Subcutaneous abdominal adipose tissue (tissue), 5 donors: ENCODE measurements around the gene ZPR1.

Experiments used
- H3K27ac ChIP-seq: one replicate; pipeline ENCODE4 v1.7.0; 2013; ENCODE audit warnings: low read depth, mild to moderate bottlenecking, inconsistent platforms, low read length, moderate library complexity
- H3K27me3 ChIP-seq, 5 donors: one replicate each; pipeline ENCODE4 v1.7.0; 2013; ENCODE audit warnings: low read length in 5 of 5, inconsistent platforms in 1 of 5; ENCODE audit not compliant: control insufficient read depth in 5 of 5, insufficient read depth in 4 of 5
- H3K36me3 ChIP-seq, 5 donors: one replicate each; pipeline ENCODE4 v1.7.0; 2013; ENCODE audit warnings: low read length in 5 of 5; ENCODE audit not compliant: control insufficient read depth in 5 of 5, insufficient read depth in 5 of 5
- H3K4me1 ChIP-seq, 5 donors: one replicate each; pipeline ENCODE4 v1.7.0; 2013; ENCODE audit warnings: low read length in 5 of 5, mild to moderate bottlenecking in 3 of 5, moderate library complexity in 1 of 5; ENCODE audit not compliant: control insufficient read depth in 5 of 5, insufficient read depth in 5 of 5
- H3K4me3 ChIP-seq, 5 donors: one replicate each; pipeline ENCODE4 v1.7.0; 2013; ENCODE audit warnings: low read length in 5 of 5, low read depth in 1 of 5
- H3K9ac ChIP-seq, 5 donors: one replicate each; pipeline ENCODE4 v1.7.0; 2013; ENCODE audit warnings: low read length in 5 of 5, mild to moderate bottlenecking in 4 of 5, moderate library complexity in 3 of 5
- H3K9me3 ChIP-seq, 5 donors: one replicate each; pipeline ENCODE4 v1.7.0; 2013; ENCODE audit warnings: low read length in 5 of 5; ENCODE audit not compliant: control insufficient read depth in 5 of 5
- donor health status: healthy.
- donor health status: healthy.
- donor health status: healthy.
- donor health status: healthy.
- donor health status: healthy.

The ZPR1 gene

GRCh38 chr11:116831790-116832349 lies 44.0 kb upstream of the ZPR1 start:
- H3K9ac ChIP-seq: no peak overlapping the region

GRCh38 chr11:116830184-116830912 lies 42.5 kb upstream of the ZPR1 start:
- H3K4me1 ChIP-seq: peaks cover 2 to 17% (median 16%) of the 10 kb centered on the region in 5 donors
- no peak overlapping the region for H3K27ac ChIP-seq
- H3K9me3 ChIP-seq: no peaks in the 10 kb centered on the region

More at GRCh38 chr11:116831790-116832349, 44.0 kb upstream of the ZPR1 start:
- Histone ChIP-seq H3K4me3 (no peak overlapping the region), H3K9me3 (no peaks in the 10 kb centered on the region), H3K36me3 (no peaks in the 10 kb centered on the region), H3K27me3 (no peaks in the 10 kb centered on the region), H3K27ac (no peak overlapping the region), H3K4me1 (peaks cover 2 to 30% (median 28%) of the 10 kb centered on the region in 5 donors)

GRCh38 chr11:116829525-116830183 lies 41.8 kb upstream of the ZPR1 start, which contains the start of gene APOC3:
TSS of gene APOC3 (plus strand) at chr11:116829907. CDS start at chr11:116830583, 676 bp downstream.
- Histone ChIP-seq H3K36me3 (no peaks in the 10 kb centered on the region), H3K4me3 (no peak within 1 kb of the TSS), H3K27ac (no peak within 1 kb of the TSS), H3K9me3 (no peaks in the 10 kb centered on the region), H3K27me3 (no peaks in the 10 kb centered on the region), H3K9ac (no peak within 1 kb of the TSS), H3K4me1 (peaks cover under 1 to 10% (median 9%) of the 10 kb centered on the region in 5 donors)

More at GRCh38 chr11:116830184-116830912, 42.5 kb upstream of the ZPR1 start:
- no peak overlapping the region for H3K9ac ChIP-seq
- H3K27me3 ChIP-seq: no peaks in the 10 kb centered on the region
- no peaks in the 10 kb centered on the region for H3K36me3 ChIP-seq
- no peak overlapping the region for H3K4me3 ChIP-seq

GRCh38 chr11:116828632-116829524 lies 41.1 kb upstream of the ZPR1 start:
- Histone ChIP-seq H3K4me3 (no peak overlapping the region), H3K9me3 (no peaks in the 10 kb centered on the region), H3K4me1 (peaks cover 0 to 10% (median 8%) of the 10 kb centered on the region in 5 donors), H3K27me3 (no peaks in the 10 kb centered on the region), H3K9ac (no peak overlapping the region), H3K27ac (no peak overlapping the region), H3K36me3 (no peaks in the 10 kb centered on the region)

GRCh38 chr11:116827461-116827860 lies 39.6 kb upstream of the ZPR1 start:
- Histone ChIP-seq H3K4me3 (no peak overlapping the region), H3K27ac (no peak overlapping the region), H3K27me3 (no peaks in the 10 kb centered on the region), H3K9ac (no peak overlapping the region), H3K36me3 (no peaks in the 10 kb centered on the region), H3K9me3 (no peaks in the 10 kb centered on the region), H3K4me1 (peaks cover 0 to 10% (median 8%) of the 10 kb centered on the region in 5 donors)

GRCh38 chr11:116826751-116827431 lies 39.1 kb upstream of the ZPR1 start:
- no peak overlapping the region for H3K4me3 ChIP-seq
- H3K36me3 ChIP-seq: no peaks in the 10 kb centered on the region
- H3K9me3 ChIP-seq: no peaks in the 10 kb centered on the region
- H3K27ac ChIP-seq: no peak overlapping the region
- H3K27me3 ChIP-seq: no peaks in the 10 kb centered on the region
- peaks cover 0 to 10% (median 8%) of the 10 kb centered on the region in 5 donors for H3K4me1 ChIP-seq
- no peak overlapping the region for H3K9ac ChIP-seq

- Histone ChIP-seq H3K36me3 (no peaks in the 10 kb centered on the region), H3K9ac (no peak overlapping the region), H3K27me3 (no peaks in the 10 kb centered on the region), H3K9me3 (no peaks in the 10 kb centered on the region), H3K27ac (no peak overlapping the region), H3K4me1 (peaks cover 0 to 10% (median 8%) of the 10 kb centered on the region in 5 donors), H3K4me3 (no peak overlapping the region)
These were observed 38.3 kb upstream of the ZPR1 start for GRCh38 chr11:116825854-116826750.

GRCh38 chr11:116825434-116825833 lies 37.6 kb upstream of the ZPR1 start:
- H3K27ac ChIP-seq: no peak overlapping the region

More at GRCh38 chr11:116825434-116825833, 37.6 kb upstream of the ZPR1 start:
- peaks cover 0 to 10% (median 8%) of the 10 kb centered on the region in 5 donors for H3K4me1 ChIP-seq
- no peaks in the 10 kb centered on the region for H3K36me3 ChIP-seq
- no peak overlapping the region for H3K9ac ChIP-seq
- H3K27me3 ChIP-seq: no peaks in the 10 kb centered on the region
- H3K4me3 ChIP-seq: no peak overlapping the region
- no peaks in the 10 kb centered on the region for H3K9me3 ChIP-seq
